Epithelial cell of proximal tubule (primary cell): ENCODE data around the gene ATRNL1. TPM values are rescaled to one million over a fixed set of nuclear protein-coding genes. Genes with fewer than 3 reads are reported as not detected.

ENCODE experiments used
- DNase-seq: peaks from one replicate; pipeline ENCODE4 v3.0.0-alpha.2; 2011; ENCODE audit warnings: low read depth
- H3K4me3 ChIP-seq: 2 replicates; pipeline ENCODE4 v1.5.1; 2011; ENCODE audit warnings: low read depth, mild to moderate bottlenecking, low read length
- total RNA-seq: library from RNA; depleted of rRNA; stranded (reverse); fragments of >200 nt; gene quantifications from 2 replicates; pipeline ENCODE4 v1.2.3, GENCODE V29; 2015
- TF ChIP-seq, protein P1 (sequence below): conservative IDR thresholded peaks from 2 replicates; pipeline ENCODE4 v1.5.1; 2012; ENCODE audit warnings: low read depth, mild to moderate bottlenecking, low read length

ATRNL1 gene
- total RNA-seq, 1 donor from 2014 or later = 12.4 TPM

DNA sequence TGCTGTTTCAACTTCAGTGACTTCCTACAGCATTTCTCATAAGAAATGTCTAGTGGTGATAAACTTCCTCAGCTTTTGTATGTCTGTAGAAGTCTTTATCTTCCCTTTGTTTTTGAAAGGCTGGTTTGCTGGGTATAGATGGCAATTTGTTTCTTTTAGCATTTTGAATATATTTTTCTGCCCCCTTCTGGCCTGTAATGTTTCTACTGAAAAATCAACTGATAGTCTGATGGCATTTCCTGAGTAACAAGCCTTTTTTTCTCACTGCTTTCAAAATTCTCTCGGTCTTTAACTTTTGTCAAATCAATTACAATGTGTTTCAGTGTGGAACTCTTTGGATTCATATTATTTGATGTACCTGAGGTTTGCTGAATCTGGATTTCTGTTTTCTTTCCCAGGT, 487.1 kb downstream of the ATRNL1 start:
- H3K4me3 ChIP-seq = no peak overlapping the region
- no peak for DNase-seq
- TF ChIP-seq, protein P1, sequence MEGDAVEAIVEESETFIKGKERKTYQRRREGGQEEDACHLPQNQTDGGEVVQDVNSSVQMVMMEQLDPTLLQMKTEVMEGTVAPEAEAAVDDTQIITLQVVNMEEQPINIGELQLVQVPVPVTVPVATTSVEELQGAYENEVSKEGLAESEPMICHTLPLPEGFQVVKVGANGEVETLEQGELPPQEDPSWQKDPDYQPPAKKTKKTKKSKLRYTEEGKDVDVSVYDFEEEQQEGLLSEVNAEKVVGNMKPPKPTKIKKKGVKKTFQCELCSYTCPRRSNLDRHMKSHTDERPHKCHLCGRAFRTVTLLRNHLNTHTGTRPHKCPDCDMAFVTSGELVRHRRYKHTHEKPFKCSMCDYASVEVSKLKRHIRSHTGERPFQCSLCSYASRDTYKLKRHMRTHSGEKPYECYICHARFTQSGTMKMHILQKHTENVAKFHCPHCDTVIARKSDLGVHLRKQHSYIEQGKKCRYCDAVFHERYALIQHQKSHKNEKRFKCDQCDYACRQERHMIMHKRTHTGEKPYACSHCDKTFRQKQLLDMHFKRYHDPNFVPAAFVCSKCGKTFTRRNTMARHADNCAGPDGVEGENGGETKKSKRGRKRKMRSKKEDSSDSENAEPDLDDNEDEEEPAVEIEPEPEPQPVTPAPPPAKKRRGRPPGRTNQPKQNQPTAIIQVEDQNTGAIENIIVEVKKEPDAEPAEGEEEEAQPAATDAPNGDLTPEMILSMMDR = no peak

DNA sequence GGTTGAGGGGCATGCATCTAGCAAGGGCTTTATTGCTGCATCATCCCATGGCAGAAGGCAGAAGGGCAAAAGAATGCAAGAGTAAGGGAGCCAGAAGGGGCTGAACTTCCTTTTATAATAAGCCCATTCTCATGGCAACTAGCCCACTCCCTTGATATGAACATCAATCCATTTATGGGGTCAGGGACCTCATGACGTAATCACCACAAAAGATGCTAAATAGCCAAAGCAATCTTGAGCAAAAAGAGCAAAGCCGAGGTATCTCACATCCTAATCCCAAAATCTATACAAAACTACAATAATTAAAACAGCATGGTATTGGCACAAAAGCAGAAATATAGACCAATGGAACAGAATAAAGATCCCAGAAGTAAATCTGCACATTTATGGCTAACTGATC, 499.9 kb downstream of the ATRNL1 start:
- no peak for DNase-seq
- TF ChIP-seq, protein P1 = no peak
- H3K4me3 ChIP-seq = no peak overlapping the region

DNA sequence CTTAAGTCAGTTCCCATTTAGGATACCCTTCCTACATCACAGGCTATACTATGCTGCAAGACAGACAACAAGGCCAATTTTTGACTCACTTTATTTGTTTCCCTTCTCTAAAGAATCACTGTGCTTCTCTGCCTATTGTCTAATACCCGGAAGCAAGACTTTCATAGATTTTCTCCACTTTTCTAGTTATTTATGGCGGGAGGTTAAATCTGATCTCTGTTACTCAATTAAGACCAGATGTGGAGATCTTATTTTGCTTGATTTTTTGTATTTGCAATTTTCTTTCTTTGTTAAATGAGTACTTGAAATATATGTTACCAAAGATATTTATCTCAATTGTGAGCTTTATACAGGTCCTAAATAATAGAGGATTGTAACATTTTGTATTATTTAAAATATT, 511.5 kb downstream of the ATRNL1 start:
- TF ChIP-seq, protein P1 = no peak
- DNase-seq = no peak
- H3K4me3 ChIP-seq = no peak overlapping the region

DNA sequence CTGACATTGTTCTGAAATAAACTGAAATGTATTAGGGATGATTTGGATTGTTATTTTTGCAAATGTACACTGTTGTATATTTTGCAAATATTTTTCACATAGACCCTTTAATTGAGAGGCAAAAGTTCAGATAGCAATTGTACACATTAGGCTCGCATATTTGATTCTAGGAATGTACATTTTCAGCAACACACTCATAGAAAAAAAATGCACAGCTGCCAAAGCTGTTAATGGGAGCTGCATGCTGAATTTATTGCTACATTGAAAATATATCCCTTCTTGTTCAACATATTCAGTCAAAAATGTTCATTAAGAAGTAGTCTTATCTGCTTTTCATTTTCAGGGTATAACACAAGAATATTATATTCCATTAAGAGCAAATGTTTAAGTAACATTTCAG, 512.9 kb downstream of the ATRNL1 start:
- DNase-seq = no peak
- H3K4me3 ChIP-seq = no peak overlapping the region
- TF ChIP-seq, protein P1 = no peak

DNA sequence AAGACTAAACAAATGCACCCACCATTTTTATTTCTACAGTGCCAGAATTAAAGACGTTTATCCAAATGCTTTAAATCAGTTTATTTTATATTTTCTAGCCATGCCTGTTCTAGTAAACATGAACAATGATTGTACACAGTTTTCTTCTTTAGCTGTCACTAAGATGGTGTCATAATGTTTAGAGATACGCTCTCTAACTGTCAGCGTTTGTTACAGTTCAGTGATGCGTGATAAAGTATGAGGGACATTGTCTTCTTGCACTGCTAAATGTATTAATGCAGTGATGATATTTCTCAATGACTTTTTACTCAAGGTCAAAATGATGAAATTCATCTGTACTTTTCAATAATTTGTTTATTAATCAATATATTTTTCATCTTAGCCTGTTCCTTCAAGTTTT, 513.6 kb downstream of the ATRNL1 start:
- TF ChIP-seq, protein P1 = no peak
- no peak overlapping the region for H3K4me3 ChIP-seq

DNA sequence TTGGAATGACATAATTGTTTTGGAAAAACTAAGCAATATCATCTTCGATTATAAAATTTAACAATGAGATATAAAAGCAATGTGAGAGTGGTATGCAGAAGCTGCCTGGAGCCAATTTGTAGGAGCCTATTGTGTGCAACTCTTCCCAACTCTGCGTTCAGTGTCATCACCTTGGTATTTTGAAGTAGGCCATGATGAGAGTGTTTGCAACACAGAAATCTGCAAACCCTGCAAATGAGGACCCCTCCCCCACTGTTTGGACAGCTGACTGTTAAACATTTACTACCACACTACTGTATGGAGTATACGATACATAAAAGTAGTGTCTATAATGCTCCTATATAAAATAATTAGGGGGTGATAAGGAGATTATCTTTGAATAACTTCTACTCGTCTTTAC, 531.3 kb downstream of the ATRNL1 start:
- DNase-seq = no peak
- TF ChIP-seq, protein P1 = no peak
- no peak overlapping the region for H3K4me3 ChIP-seq

More for the DNA sequence above, 513.6 kb downstream of the ATRNL1 start:
- no peak for DNase-seq

DNA sequence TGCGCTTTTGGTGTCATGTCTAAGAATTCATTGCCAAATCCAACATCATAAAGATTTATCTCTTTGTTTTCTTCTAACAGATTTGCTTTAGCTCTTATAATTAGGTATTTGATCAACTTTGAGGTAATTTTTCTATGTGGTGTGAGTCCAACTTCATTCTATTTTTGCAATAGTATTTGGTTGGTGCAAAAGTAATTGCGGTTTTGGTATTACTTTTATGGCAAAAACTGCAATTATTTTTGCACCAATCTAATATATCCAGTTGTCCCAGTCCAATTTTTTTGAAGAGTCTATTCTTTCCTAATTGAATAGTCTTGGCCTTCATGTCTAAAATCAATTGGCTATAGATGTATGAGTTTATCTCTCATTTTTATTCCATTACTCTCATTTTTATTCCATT, 535.5 kb downstream of the ATRNL1 start:
- TF ChIP-seq, protein P1 = no peak
- DNase-seq = no peak
- no peak overlapping the region for H3K4me3 ChIP-seq
